Activated CD8-positive, alpha-beta memory T cell treated with anti-CD3 and anti-CD28 coated beads for 1 hour (primary cell): Measurements from ENCODE around the gene MEX3D.
"Not testable (repeated sequence)": the region's sequence is repeated elsewhere in the genome, so short reads cannot be mapped to it uniquely, and the experiment has no call there.

Experiments used
- DNase-seq, 2 donors: peaks; one replicate each; pipeline ENCODE4 v3.0.0-alpha.2; 2020; ENCODE audit warnings: low read depth in 1 of 2; ENCODE audit errors: extremely low read depth in 1 of 2

Gene MEX3D

DNA sequence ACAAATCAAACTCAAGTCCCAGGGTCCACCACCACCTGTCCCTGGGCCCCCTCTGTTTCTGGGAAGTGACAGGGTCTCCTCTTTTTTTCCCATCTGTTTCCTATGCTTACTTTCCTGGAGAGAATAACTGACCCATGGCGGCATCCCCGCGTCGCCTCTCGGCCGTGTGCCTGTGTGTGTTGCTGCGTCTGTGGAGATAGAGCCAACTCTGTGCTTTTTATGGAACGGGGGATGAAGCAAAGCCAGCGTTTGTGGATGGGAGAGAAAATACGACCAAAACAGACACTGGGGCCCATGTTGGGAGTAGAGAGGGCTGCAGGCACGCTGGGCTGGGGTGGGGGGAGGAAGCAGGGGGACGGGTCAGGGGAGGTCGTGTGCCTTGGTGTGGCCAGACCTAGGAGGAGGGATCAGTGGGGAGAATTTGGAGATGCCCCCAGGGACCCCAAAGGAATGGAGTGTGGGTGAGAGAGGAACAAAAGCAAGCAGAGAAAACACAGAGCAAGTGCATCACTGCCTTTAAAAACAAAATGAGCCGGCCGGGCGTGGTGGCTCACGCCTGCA is 27.7 kb downstream of the MEX3D start:
- DNase-seq = no peak

DNA sequence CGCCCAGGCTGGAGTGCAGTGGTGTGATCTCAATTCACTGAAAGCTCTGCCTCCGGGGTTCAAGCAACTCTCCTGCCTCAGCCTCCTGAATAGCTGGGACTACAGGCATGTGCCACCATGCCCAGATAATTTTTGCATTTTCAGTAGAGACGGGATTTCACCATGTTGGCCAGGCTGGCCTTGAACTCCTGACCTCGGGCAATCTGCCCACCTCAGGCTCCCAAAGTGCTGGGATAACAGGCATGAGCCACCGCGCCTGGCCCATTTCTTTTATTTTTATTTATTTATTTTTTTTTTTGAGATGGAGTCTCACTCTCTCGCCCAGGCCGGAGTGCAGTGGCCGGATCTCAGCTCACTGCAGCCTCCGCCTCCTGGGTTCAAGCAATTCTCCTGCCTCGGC is 28.4 kb downstream of the MEX3D start:
- not testable (repeated sequence) for DNase-seq

DNA sequence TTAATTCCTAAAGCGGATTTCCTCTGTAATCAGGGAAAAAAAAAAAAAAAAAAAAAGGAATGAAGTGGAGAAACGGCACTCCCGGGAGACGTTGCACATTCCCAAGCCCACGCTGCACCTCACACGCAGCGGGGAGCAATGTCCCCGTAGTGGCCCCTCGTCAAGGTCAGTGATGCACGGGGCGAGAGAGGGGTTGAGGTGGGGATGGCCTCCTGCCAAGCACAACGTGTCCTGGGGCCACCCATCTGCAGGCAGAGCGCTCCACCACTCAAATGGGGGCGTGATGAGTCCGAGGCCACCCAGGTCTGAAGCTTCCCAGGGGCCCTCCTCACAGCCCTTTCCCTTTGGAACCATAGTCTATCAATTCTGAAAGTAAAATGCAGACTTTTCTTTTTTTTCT is 29.1 kb downstream of the MEX3D start:
- DNase-seq = no peak

DNA sequence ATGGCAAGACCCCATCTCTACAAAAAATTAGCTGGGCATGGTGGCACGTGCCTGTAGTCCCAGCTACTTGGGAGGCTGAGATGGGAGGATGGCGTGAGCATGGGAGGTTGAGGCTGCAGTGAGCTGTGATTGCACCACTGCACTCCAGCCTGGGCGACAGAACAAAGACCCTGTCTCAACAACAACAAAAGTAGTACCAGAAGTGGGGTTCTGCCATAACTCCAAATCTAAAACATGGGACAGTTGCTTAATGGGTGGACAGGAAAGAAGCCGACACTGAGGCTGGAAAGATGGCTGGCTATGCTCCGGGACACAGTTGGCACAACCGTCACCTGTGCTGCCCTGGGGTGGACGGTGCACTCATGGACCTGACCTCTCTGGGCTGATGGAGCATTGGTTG is 32.4 kb downstream of the MEX3D start:
- DNase-seq = not testable (repeated sequence)

DNA sequence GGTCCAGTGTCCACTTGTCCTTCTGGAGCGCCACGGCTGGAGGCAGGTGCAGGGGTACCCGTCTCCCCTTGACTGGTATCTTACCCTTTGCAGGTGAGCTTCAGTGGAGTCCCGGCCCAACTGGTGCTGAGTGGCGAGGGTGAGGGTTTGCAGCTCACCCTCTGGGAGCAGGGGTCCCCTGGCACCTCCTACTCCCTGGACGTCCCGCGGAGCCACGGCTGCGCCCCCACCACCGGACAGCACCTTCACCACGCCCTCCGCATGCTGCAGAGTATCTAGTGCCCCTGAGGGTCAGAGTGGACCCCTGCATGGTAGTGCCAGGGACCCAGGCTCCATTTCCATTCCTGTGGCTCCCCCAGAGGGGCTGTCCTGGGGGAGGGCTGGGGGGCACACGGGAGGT is 33.2 kb downstream of the MEX3D start:
- DNase-seq = no peak

DNA sequence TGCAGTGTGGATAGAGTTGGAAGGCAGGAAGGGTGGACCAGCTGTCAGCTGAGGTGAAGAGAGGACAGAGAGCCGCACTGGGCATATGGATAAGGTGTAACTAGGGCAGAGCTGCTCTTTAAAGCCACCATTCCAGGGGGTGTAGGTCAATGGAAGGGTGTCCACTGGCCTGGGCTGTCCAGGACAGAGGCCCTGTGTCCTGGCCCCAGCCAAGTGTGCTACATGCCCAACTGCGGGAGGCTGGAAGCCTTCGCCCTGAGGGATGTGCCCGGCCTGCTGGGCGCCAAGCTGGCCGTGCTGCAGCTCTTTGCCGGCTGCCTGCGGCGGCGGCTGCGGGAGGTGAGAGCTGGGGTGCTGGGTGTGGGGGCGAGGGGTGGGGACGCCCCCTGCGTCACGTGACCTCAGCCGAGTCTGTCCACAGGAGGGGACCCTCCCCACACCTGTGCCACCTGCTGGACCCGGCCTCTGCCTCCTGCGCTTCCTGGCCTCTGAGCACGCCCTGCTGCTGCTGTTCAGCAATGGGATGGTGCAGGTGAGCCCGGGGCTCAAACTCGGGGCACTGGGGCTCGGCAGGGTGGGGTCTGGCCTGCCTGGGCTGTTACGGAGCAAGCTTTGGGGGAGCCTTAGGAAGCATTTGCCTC is 34.5 kb downstream of the MEX3D start:
- no peak for DNase-seq

DNA sequence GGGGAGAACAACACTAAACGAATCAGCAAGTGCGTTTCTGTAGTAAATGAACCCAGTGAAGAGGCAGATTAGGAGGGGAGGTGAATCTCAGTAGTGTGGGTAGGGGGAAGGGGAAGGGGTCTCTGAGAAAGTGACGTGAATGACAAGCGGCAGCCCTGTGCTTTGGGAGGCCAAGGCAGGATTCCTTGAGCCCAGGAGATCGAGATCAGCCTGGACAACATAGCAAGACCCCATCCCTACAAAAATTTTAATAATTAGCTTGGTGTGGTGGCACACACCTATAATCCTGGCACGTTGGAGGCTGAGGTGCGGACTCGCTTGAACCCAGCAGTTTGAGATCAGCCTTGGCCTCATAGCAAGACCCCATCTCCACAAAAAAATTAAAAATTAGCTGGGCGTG is 36.1 kb downstream of the MEX3D start:
- no peak for DNase-seq

DNA sequence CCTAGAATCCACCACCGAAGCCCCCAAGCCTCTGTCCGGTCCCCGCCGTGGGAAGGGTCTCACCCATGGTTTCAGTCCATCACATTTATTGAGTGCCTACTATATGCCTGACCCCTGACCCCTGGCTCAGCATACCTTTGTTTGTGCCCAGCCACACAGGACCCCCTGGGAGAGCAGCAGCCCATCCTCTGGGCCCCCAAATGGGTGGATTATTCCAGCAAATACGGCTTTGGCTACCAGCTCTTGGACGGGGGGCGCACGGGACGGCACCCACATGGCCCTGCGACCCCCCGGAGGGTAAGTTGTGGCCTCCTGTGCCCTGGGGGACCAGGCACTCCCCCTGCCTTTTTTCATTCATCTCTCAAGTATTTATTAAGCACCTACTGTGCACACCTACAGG is 36.5 kb downstream of the MEX3D start:
- no peak for DNase-seq

DNA sequence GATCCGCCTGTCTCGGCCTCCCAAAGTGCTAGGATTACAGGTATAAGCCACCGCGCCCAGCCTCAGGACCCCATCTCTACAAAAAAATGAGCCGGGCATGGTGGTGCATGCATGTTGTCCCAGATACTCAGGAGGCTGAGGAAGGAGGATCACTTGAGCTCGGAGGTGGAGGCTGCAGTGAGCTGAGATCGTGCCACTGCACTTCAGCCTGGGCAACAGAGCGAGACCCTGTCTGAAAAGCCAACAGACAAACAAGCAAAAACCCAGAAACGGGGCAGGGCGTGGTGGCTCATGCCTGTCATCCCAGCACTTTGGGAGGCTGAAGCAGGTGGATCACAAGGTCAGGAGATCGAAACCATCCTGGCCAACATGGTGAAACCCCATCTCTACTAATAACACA is 37.3 kb downstream of the MEX3D start:
- DNase-seq = not testable (repeated sequence)

DNA sequence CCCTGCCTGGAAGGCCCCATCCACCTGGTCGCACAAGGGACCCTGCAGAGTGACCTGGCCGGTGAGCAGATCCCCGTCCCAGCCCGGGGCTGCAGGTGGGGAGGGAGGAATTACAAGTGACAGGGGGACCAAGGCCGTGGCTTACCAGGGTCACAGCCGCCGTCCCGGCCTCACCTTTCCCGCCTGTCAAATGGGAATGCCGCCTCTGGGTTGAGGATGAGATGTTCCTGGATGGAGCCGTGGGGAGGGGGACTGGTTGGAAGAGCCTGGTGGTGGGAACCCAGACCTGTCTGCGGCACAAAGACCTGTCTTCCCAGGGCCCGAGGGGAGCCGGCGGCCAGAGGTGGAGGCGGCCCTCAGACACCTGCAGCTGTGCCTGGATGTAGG is 38.7 kb downstream of the MEX3D start:
- no peak for DNase-seq

DNA sequence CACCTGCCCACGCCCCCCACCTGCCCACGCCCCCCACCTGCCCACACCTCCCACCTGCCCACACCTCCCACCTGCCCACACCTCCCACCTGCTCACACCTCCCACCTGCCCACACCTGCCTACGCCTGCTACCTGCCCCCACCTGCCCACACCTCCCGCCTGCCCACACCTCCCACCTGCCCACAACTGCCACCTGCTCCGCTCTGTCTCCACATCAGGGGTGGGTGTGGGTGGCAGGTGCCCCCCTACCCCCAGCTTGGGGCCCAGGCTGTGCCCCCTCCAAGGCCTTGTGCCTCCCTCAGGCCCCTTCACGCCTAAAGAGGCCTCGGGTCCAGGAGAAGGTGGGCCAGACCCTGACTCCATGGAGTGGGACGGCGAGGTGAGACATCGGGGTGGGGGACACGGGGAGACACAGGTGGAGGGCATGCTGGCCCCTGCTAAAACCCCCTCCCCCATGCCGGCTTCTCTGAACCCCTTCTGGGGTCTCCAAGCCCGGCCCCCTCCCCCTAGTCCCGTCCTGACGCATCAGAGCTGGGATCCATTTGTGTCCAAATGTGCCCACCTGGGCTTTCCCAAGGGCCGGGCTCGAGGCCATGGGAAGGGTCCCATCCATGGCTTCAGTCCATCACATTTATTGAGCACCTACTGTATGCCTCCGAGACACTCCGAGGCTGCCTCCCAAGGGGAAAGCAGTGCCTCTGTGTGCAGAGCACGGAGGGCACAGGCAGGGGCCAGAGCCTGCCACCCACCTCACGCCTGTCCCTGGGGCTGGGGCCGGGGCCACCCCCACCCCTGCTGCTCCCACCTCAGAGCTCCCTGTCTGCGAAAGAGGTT is 39.3 kb downstream of the MEX3D start:
- DNase-seq = no peak

DNA sequence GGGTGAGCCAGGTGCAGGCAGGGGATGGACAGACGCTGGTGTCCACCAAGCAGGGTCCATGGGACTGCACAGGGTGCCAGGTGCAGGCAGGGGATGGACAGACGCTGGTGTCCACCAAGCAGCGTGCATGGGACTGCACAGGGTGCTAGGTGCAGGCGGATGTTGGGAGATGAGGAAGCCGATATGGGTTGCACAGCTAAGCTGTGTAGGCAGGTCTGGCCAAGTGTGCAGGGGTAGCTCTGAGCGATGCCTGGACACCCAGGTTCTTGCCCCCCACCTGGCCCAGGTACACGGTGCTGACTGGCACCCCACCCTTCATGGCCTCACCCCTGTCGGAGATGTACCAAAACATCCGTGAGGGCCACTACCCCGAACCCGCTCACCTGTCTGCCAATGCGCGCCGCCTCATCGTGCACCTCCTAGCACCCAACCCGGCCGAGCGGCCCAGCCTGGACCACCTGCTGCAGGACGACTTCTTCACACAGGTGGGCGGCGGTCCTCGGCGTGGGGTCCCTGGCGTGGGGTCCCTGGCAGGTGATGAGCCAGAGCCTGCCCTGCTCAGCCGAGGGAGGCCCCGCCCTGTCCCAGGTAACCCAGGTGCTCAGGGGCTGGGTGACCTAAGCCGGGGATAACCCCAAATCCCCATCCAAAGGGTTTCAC is 40.3 kb downstream of the MEX3D start:
- no peak for DNase-seq

DNA sequence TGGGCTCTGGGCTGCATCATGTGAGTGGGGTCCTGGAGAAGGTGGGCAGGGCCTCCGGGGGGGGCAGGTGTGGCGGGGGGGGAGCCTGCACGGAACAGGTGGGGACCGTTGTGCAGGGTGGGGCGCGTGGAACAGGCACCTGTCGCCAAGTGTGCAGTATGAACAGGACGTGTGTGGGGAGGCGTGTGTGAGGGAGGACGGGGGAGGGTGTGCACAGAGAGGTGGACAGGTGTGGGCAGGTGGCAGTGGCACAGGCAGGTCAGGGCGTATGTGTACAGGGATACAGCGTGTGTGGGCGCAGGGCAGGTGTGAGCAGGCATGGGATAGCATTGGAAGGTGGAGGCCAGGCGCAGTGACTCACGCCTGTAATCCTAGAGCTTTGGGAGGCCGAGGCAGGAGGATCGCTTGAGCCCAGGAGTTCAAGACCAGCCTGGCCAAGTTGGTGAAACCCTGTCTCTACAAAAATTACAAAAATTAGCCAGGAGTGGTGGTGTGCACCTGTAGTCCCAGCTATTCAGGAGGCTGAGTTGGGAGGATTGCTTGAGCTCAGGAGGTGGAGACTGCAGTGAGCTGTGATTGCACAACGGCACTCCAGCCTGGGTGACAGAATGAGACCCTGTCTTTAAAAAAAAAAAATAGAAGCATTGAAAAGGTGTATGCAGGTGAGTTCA is 41.0 kb downstream of the MEX3D start:
- DNase-seq = no peak

DNA sequence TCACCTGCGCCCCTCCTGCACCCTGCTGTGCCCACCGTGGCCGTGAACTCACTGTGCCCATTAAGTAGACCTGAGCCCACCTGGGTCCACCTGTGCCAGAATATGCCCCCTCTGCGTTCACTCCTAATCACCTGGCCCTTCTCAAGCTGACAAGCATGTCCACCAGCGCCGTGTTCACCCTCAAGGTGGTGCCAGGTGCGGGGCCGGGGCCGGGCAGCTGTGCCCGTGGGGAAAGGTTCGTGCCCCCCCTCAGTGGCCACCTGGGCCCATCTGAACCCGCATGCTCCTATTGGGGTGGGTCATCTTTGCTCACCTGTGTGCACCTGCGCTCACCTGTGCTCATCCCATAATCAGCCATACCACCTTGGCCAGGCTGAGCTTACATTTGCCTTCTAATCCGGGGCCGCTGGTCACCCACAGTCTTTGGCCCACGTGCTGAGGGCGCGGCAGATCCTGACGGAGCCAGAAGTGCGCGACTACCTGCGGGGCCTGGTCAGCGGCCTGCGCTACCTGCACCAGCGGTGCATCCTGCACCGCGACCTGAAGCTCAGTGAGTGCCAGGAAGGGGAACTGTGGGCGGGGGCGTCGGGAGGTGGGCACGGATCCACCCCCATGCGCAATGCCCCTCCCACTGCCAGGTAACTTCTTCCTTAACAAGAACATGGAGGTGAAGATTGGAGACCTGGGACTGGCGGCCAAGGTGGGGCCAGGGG is 41.9 kb downstream of the MEX3D start:
- DNase-seq = no peak

DNA sequence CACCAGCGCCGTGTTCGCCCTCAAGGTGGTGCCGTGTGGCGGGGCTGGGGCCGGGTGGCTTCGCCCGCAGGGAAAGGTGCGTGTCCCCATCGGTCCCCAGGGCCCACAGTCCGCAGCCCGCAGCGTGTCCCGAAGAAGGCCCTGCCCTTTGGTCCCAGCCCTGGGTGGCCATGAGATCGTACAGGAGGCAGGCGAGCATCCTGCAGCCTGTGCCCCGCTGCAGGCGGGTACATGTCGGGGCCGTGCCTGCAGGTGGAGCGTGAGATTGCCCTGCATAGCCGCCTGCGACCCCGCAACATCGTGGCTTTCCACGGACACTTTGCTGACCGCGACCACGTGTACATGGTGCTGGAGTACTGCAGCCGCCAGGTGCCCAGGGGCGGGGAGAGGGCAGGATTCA is 42.8 kb downstream of the MEX3D start:
- no peak for DNase-seq

DNA sequence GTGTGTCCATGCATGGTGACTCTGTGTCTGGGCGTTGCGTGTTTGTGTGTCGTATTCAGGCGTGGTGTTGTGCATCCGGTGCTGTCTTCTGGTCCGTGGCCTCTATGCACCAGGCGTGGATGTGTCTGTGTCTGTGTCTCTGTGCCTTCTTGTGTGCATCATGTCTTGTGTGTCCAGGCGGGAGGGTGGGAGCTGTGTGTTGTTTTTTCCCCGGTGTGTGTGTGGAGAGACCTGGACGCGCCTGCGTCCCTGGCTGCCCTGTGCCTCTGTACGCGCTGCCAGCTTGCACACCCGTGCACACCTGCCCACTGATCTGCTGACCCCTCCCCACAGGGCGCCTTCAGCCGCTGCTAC is 43.2 kb downstream of the MEX3D start:
- DNase-seq = no peak

DNA sequence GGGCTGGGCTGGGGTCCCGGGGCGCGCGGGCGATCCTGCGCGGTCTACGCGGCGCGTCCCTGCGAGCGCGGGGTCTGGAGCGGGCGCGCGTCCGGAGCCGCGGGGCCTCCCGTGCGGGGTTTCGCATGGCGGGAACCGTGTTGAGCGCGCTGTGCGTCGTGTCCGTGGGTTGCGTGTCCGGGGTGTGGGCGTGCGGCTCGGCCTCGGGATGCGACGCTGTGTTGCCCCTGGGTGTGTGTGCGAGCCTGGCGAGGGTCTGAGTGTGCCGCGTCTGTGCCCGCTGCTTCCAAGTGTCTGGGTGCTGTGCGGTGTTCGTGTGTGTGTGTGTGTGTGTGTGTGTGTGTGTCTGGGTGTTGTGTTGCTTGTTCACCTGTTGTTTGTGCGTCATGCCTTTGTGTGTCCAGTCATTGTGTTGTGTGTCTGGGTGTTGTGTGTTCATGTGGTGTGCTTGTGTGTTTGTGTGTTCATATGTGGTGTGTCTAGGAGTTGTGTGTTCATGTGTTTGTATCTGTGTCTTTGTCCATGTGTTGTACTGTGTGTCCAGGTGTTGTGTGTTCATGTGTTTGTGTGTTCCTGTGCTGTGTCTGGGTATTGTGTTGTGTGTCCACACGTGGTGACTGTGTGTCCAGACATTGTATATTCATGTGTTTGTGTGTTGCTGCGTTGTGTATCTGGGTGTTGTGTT is 43.7 kb downstream of the MEX3D start:
- no peak for DNase-seq

DNA sequence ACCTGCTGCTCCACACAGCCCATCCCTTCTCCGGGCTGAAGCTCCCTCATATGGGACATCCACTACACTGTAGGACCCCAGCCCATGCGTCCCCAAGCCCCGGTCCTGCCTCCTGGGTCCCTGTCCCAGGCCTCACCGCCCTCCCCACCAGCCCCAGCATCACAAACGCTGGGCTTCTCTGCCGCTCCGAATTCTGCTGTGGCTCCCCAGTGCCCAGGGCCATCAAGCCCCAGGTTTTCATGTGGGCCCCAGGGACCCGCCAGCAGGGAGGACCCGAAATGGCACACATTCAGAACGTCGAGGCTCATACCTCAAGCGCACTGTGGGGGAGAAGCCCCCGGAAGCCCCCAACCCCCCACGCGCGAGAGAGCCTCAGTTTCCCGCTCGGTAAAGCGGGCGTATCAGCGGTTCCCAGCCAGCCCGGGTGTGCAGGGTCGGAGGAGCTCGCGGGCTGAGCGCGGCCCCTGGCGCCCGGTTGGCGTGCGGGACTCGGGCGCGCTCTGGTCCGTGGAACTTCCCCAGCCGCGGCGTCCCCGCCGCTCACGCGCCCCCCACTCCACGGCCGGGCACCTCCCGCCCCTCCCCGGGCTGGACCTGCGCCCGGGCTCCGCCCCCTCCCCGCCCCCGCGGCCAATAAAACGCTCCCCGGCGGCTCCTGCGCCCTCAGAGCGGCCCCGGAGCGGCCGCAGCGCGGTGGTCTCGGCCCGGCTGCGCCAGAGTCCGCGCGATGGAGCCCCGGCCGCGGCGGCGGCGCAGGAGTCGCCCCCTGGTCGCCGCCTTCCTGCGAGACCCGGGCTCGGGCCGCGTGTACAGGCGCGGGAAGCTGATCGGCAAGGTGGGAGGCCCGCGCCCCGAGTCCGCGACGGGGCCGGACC is 44.5 kb downstream of the MEX3D start, which contains the start of gene PLK5:
TSS of gene PLK5 (plus strand) at position 666 of the 875 bp plus-strand sequence. CDS start 2,920 bp downstream, outside the sequence.
- no peak for DNase-seq

DNA sequence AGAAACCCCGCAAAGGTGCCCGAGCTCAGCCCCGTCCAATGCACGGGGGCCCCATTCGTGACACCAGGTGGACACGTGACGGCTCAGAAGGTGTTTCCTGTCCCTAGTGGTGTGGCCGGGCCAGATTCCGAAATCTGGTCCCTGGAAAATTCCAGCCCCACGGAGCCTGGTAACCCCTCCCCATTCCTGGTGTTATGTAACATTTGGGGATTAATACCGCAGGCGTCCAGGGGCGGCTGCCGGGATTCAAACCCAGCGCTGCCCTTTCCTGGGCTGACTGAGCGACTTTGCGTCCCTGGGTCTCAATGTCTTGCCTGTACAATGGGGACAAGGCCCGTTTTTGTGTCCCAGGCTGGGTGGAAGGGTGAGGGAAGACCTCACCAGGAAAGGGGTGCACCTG is 45.3 kb downstream of the MEX3D start:
- no peak for DNase-seq
